Heart left ventricle (tissue), 13 donors: ENCODE data around the gene AJAP1.

Experiments used
- POLR2A ChIP-seq, 2 donors: fragments of 450-650 bp; IDR thresholded peaks; one replicate each; pipeline ENCODE4 v1.6.1; 2017; ENCODE audit warnings: antibody characterized with exemption in 2 of 2, mild to moderate bottlenecking in 2 of 2, moderate library complexity in 2 of 2
- TF ChIP-seq, protein P1 (sequence below), 12 donors: fragments of 200-600 bp; sonication (generic) in 4 of 12; IDR thresholded peaks; one replicate each; pipeline versions ENCODE4 v1.5.0 to v1.8.0; 2018 to 2022; ENCODE audit warnings: antibody characterized with exemption in 12 of 12, mild to moderate bottlenecking in 5 of 12
- donor health status: ischemic (EF 13 %, LVEDD 7.1; RV severe dilation, severe dysfunction).
- donor health status: DM: no; HTN: yes; CAD: no.
- donor health status: DM: no; HTN: no; CAD: no.
- donor health status: ischemic (EF 25% LVEDD 6.9; RV normal size, moderate dysfunction).
- donor health status: ischemic (EF 25% LVEDD 5.7; RV mildly dilated, moderate dysfunction).
- donor health status: ischemic (EF 35%, LVEDD 5.7; RV mildly dilated, moderate dysfunction).
- donor health status: nonischemic (EF 11% LVEDD 7.7; RV severe dilation, severe dysfunction).
- donor health status: DM: yes; HTN: yes; CAD: no.
- donor health status: PGD.
- donor health status: ischemic (EF 29% LVEDD 5.4; RV normal size, mild dysfunction).
- donor health status: nonischemic (EF 23%, LVEDD 6.1; RV moderate dilation, normal function).

DNA sequence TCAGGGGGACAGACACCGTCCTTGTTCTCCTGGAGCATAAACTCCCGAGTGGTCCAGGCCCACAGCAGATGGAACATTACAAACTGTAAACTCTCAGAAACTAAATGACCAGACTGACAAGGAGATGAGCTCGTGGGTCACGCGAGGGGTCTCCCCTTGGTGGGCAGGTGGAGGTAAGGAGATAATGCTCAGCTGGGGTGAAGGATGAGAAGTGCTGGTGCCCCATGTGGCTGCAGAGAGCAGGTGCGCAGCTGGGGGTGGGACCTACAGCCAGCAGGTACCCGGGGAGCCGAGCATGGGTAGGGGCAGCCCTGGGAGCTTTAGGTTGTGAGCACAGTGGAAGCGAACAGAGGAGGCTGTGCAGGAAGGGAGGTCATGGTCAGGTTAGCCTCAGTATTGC, 40.1 kb downstream of the AJAP1 start:
- TF ChIP-seq, protein P1, sequence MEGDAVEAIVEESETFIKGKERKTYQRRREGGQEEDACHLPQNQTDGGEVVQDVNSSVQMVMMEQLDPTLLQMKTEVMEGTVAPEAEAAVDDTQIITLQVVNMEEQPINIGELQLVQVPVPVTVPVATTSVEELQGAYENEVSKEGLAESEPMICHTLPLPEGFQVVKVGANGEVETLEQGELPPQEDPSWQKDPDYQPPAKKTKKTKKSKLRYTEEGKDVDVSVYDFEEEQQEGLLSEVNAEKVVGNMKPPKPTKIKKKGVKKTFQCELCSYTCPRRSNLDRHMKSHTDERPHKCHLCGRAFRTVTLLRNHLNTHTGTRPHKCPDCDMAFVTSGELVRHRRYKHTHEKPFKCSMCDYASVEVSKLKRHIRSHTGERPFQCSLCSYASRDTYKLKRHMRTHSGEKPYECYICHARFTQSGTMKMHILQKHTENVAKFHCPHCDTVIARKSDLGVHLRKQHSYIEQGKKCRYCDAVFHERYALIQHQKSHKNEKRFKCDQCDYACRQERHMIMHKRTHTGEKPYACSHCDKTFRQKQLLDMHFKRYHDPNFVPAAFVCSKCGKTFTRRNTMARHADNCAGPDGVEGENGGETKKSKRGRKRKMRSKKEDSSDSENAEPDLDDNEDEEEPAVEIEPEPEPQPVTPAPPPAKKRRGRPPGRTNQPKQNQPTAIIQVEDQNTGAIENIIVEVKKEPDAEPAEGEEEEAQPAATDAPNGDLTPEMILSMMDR (IDR thresholded peaks at IDR 0.05) = no peak
- TF ChIP-seq POLR2A (IDR thresholded peaks at IDR 0.05) = no peak
